Stimulated activated CD4-positive, alpha-beta T cell treated with anti-CD3 and anti-CD28 coated beads, Interleukin-12 subunit alpha, Interleukin-12 subunit beta, amount 100 ng/mL, for 48 hours (primary cell): ENCODE data around the gene CRTAC1.

Source experiments
- DNase-seq, 3 donors: peaks; one replicate each; pipeline ENCODE4 v3.0.0-alpha.2; 2020; ENCODE audit warnings: low read depth in 2 of 3, low spot score in 1 of 3

Gene CRTAC1, protein sequence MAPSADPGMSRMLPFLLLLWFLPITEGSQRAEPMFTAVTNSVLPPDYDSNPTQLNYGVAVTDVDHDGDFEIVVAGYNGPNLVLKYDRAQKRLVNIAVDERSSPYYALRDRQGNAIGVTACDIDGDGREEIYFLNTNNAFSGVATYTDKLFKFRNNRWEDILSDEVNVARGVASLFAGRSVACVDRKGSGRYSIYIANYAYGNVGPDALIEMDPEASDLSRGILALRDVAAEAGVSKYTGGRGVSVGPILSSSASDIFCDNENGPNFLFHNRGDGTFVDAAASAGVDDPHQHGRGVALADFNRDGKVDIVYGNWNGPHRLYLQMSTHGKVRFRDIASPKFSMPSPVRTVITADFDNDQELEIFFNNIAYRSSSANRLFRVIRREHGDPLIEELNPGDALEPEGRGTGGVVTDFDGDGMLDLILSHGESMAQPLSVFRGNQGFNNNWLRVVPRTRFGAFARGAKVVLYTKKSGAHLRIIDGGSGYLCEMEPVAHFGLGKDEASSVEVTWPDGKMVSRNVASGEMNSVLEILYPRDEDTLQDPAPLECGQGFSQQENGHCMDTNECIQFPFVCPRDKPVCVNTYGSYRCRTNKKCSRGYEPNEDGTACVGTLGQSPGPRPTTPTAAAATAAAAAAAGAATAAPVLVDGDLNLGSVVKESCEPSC

GRCh38 chr10:98030093-98030821, at the start of gene CRTAC1:
TSS of gene CRTAC1 (minus strand) at chr10:98030621. CDS start at chr10:98030472, 149 bp downstream.
- DNase-seq: no peak

GRCh38 chr10:98078774-98079173, 48.4 kb upstream of the CRTAC1 start:
- no peak for DNase-seq

DNA sequence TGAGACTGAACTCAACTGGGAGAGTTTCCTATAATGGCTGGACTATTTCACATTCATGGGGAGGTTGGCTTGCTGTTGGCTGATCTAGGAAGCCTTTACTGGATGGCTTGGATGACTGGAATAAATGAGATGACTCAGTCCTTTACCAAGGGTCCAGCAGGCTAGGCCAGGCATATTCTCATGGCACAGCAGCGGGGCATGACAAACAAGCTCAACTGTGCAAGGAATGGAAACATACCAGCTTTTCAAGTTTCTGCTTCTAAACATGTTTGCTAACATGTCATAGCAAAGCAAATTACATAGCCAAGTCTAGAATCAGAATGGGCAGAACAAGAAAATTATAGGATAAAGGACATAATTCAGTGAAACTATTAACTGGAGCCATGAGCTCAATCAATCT, 46.8 kb upstream of the CRTAC1 start:
- DNase-seq: no peak

DNA sequence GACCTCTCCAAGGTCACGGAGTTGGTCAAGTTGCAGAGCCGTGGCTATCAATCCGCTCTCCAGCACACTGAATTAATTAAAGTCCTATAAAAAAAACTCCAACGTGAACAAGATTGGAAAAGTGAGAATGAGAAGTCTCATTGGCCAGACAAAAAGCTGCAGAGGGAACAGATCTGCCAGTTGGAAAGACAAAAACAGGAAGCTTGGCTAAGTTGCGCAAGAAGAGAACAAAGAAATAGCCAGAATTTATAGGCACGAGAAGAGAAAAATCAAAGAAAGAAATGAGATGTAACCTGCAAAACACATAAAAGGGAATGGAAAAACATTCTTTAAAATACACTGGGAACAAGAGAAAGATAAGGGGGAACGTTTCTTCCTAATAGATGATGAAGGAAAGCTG, 45.7 kb upstream of the CRTAC1 start:
- DNase-seq: no peak

- no peak for DNase-seq
Measured at GRCh38 chr10:98074315-98074911, 44.0 kb upstream of the CRTAC1 start.

- no peak for DNase-seq
Measured at GRCh38 chr10:98067165-98067564, 36.7 kb upstream of the CRTAC1 start.

DNA sequence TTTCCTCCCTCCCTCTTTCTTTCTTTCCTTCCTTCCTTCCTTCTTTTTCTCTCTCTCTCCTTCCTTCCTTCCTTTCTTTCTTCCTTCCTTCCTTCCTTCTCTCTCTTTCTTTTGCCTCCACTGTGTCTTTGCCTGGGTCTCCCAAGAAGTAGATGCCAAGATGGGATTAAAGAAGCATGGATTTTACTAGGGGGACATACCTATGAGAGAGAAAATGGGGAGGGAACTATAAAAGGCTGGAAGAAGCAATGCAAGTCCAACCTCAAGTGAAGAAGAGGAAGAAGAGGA, 33.3 kb upstream of the CRTAC1 start:
- no peak for DNase-seq

- DNase-seq: no peak
Measured at GRCh38 chr10:98062424-98062823, 32.0 kb upstream of the CRTAC1 start.

DNA sequence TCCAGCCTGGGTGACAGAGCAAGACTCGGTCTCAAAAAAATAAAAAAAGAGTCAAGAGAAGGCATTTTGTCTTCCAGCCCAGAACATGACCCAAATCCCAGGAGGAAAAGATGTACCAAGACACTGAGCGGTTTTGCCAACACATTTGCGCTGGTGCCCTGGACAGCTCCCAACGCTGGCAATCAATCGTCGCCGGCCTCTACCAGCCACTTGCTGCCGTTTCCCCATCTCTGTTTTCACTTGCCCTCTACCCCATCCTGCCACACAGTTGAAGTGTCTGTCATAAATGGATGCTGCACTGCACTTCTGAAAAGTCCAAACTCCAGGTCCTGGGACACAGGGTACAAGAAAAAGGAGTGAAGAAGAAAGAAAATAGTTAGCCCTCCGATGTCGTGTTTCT, 29.7 kb upstream of the CRTAC1 start:
- DNase-seq: no peak

- no peak for DNase-seq
Measured at GRCh38 chr10:98058295-98058694, 27.9 kb upstream of the CRTAC1 start.

DNA sequence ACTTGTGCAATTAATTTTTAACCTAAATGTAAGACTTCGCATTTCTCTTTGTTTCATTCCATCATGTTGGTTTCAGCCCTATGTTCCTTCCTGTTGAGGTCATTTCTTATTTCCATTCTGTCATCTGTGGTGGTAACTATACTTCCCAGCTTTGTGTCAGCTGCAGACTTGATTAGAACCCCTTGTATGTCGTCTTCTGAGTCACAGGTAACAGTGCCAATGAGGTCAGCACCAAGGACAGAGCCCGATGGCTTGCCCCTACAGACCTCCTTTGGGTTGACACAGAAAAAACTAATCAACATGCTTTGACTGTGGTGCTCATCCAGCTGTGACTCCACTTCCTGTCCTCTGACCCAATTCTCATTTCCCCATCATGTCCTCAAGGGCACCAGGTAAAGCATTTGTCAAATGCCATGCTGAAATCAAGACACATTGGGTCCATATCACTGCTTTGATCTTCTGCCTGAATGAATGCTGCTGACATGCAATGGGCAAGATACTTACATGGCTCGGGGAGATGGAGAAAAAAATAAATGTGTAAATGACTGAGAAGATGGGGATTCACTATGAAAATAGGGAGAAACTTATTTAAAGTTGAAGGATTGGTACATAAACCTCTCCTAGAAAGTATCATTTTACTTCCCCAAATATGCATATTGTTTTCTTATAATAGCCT, 25.6 kb upstream of the CRTAC1 start:
- DNase-seq: peak in 1 of 3 donors; percentile 6

DNA sequence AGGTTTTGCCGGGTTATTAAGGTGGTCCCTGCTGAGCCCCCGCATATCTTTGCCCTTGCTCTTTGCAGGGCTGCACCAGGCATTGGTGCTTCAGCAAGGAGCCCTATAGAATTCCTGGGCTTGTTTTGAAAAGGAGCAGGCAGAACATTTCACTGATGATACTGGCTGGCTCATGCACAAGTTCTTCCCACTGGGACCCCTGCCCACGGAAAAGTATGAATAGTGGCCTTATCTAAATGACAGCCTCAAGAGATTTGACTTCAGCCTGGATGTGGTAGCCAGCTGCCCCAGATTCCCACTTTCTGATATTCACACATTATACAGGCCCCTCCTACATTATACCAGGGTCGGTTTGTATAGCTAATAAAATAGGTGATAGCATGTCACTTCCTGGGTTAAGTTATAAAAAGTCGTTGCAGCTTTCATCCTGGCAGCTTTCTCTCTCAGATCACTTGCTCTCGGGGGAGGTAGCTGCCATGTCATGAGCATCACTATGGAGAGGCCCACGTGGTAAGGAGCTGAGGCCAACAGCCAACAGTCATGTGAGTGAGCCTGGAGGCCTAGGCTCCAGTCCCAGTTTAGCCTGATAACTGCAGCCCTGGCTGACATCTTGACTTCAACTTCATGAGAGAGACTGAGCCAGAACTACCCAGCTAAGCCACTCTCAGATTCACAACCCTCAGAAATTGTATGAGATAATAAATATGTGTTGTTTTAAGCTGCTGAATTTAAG, 16.8 kb upstream of the CRTAC1 start:
- no peak for DNase-seq

DNA sequence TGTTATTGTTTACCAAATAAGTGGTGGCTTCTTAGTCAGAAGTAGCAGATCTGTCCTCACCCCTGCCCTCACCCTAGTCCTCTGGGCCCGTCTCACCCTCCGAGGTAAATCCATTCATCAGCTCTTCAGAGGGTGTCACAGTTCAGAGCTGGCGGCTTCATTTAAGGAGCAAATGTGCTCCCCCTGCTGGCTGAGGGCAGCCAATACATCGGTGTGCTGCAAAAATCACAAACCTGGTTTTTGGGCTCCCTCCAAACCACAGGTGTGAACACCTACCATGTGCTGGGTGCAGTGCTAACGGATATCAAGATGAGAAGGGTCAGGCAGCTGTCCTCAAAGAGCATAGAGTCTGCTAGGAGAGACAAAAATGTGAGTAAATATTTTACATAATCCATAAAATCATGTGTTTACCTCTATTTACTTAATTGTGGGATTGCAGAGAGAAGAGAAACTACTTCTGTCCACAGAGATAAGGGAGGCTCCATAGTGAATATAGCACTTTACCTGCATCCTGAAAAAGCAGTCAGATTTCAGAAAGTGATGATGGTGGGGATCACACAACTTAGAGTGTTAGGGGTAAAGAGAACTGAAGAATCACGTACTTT, 15.5 kb upstream of the CRTAC1 start:
- peak; percentile 16 to 57 (median 26) for DNase-seq

DNA sequence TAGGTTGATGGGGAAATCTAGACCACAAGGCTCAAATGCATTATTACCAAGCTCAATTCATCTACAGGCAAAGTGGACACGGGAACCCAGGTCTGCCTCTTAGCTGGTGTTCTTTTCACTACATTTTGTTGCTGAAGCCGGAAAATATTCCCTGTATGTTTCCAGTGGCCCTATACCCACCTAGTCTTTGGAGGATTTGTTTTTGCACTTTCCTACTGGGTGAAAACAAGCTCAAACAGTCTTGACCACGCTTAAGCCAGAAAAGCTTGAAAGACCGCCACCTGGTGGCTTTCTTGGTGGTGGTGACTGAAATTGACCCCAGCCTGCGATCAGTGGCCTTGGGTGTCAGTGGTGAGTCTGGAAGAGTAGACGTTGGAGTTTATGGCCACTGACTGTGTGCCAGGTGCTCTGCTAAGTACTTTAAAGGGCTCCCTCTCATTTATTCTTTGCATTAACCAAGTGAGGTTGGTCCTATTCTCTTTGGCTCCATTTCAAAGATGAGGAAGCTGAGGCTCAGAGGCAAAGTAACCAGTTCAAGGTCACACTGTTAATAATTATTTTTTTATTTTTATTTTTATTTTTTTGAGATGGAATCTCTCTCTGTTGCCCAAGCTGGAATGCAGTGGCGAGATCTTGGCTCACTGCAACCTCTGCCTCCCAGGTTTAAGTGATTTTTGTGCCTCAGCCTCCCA, 11.1 kb upstream of the CRTAC1 start:
- peak in 2 of 3 donors; percentile 25 to 32 for DNase-seq

- DNase-seq: no peak
Measured at GRCh38 chr10:98039690-98040381, 9.4 kb upstream of the CRTAC1 start.

DNA sequence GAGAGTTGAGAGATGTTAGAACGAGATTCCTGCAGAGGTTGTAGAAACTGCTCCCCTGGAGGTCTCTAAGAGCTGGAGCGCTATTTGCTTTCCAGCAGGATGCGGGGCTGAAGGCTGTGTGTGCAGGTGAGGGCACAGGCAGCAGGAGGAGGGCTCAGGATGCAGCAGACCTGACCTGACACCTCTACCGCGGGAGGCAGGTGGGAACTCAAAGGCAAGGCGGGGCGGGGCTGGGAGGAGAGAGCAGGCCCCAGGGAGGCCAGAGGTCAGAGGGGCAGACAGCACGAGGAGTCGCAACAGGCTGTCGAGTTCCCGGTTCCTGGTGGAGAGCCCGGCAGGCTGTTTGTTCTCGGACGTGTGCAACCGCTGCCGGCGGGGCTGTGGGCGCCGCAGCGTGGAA, 7.9 kb upstream of the CRTAC1 start:
- DNase-seq: no peak

DNA sequence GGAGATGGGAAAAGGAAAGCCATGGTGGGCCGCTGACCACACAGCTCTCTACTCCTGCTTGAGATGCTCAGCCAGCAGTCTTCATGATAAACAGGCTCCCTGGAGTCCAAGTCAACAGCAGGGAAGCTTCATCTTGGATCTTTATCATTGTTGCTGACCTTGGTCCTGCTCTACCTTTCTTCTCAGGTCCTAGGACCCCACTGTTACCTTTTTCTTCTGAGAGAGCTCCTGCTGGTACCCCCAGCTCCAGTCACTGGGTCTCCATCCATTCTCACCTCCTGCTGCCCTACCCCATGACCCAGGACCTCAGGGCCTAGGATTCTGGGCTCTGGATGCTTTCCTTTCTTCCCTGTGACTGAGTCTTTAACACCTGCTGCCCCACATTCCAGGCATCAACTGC, 5.2 kb upstream of the CRTAC1 start:
- DNase-seq: no peak

- no peak for DNase-seq
Measured at GRCh38 chr10:98033515-98033914, 3.1 kb upstream of the CRTAC1 start.

- DNase-seq: no peak
Measured at GRCh38 chr10:98031440-98031839, 1.0 kb upstream of the CRTAC1 start.
